Stomach (tissue), 4 donors: ENCODE data around the gene FMN1.

ENCODE experiments used
- EP300 ChIP-seq: sonication (generic); formaldehyde crosslinking; IDR thresholded peaks from one replicate; pipeline ENCODE4 v1.6.1; 2017; ENCODE audit warnings: antibody characterized with exemption
- POLR2A ChIP-seq, 4 donors: fragments of 450-650 bp; IDR thresholded peaks; one replicate each; pipeline ENCODE4 v1.6.1; 2016; ENCODE audit warnings: antibody characterized with exemption in 4 of 4, control low read depth in 2 of 4, mild to moderate bottlenecking in 1 of 4, moderate library complexity in 1 of 4
- TF ChIP-seq, protein P1 (sequence below), 7 experiments: fragments of 450-650 bp in 4 of 7; fragments of 200-600 bp in 3 of 7; sonication (generic) in 3 of 7; IDR thresholded peaks; one replicate each; pipeline ENCODE4 v1.5.1; 2016 to 2019; ENCODE audit warnings: antibody characterized with exemption in 7 of 7, control low read depth in 2 of 7, mild to moderate bottlenecking in 1 of 7

DNA sequence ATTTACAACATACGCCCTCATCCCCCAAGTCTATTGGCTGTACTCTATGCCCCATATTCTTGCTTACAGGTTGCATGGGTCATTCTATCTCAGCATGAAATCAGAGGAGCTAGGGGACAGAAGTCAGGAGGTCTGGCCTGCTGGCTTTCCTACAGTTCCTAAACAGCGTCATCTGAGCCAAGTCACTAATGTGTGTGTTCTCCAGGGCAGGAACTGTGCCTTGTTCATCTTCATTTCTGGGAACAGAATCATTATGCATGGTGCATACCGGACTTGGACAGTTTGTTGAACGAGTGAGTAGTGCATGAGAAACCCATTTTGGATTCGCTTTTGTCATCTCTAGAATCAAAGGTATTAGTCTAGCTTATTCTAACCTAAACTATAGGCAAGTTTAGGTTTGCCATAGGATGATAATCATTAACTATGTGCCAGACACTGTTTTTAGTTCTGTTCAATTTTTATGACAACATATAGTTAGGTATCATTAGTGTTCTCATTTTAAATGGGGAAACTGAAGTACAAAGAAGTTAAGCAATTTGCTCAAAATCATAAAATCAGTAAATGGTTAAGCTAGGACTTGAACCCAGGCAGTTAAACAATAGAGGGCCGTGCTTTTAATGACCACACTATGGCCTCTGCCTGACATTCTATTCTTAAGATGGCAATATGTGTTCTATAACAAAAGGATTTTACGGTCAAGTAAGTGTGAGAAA lies 105.2 kb downstream of the FMN1 start:
- TF ChIP-seq POLR2A (IDR thresholded peaks at IDR 0.05) = no peak
- TF ChIP-seq, protein P1, sequence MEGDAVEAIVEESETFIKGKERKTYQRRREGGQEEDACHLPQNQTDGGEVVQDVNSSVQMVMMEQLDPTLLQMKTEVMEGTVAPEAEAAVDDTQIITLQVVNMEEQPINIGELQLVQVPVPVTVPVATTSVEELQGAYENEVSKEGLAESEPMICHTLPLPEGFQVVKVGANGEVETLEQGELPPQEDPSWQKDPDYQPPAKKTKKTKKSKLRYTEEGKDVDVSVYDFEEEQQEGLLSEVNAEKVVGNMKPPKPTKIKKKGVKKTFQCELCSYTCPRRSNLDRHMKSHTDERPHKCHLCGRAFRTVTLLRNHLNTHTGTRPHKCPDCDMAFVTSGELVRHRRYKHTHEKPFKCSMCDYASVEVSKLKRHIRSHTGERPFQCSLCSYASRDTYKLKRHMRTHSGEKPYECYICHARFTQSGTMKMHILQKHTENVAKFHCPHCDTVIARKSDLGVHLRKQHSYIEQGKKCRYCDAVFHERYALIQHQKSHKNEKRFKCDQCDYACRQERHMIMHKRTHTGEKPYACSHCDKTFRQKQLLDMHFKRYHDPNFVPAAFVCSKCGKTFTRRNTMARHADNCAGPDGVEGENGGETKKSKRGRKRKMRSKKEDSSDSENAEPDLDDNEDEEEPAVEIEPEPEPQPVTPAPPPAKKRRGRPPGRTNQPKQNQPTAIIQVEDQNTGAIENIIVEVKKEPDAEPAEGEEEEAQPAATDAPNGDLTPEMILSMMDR (IDR thresholded peaks at IDR 0.05) = no peak
- no peak for TF ChIP-seq EP300
